Retinal pigment epithelial cell (primary cell): ENCODE measurements around the gene GPRC5A.

Experiments used
- DNase-seq: peaks from one replicate; pipeline ENCODE4 v3.0.0-alpha.2; 2010; ENCODE audit warnings: low read depth
- H3K4me3 ChIP-seq: 2 replicates; pipeline ENCODE4 v1.5.1; 2011; ENCODE audit warnings: mild to moderate bottlenecking, low read length, control low read depth, moderate library complexity
- CTCF ChIP-seq: conservative IDR thresholded peaks from 2 replicates; pipeline ENCODE4 v1.5.1; 2011; ENCODE audit warnings: low read depth, low read length, control low read depth, inconsistent platforms

Gene GPRC5A

GRCh38 chr12:12902036-12902435 lies 10.7 kb downstream of the GPRC5A start:
- peak; percentile 70 for DNase-seq
- TF ChIP-seq CTCF, result no peak
- H3K4me3 ChIP-seq, result peak overlapping the region; percentile 22

- no peak for TF ChIP-seq CTCF
- H3K4me3 ChIP-seq, result no peak overlapping the region
- no peak for DNase-seq
These were observed 12.6 kb downstream of the GPRC5A start for GRCh38 chr12:12903642-12904609.

GRCh38 chr12:12907552-12907951 lies 16.2 kb downstream of the GPRC5A start:
- TF ChIP-seq CTCF, result no peak
- no peak for DNase-seq
- no peak overlapping the region for H3K4me3 ChIP-seq

GRCh38 chr12:12908252-12908651 lies 16.9 kb downstream of the GPRC5A start:
- DNase-seq, result no peak
- no peak for TF ChIP-seq CTCF
- no peak overlapping the region for H3K4me3 ChIP-seq

GRCh38 chr12:12908711-12909110 lies 17.3 kb downstream of the GPRC5A start:
- H3K4me3 ChIP-seq, result no peak overlapping the region
- no peak for DNase-seq
- no peak for TF ChIP-seq CTCF

GRCh38 chr12:12909228-12909994 lies 18.0 kb downstream of the GPRC5A start:
- no peak overlapping the region for H3K4me3 ChIP-seq
- no peak for TF ChIP-seq CTCF
- DNase-seq, result no peak
